Spleen (tissue), 7 donors: ENCODE measurements around the gene TEX2.

ENCODE experiments used
- POLR2AphosphoS5 ChIP-seq, 3 donors: sonication (generic); formaldehyde crosslinking; IDR thresholded peaks; one replicate each; pipeline ENCODE4 v1.5.1; 2017; ENCODE audit warnings: antibody characterized with exemption in 3 of 3
- TF ChIP-seq, protein P1 (sequence below), 11 experiments: fragments of 200-600 bp in 7 of 11; fragments of 450-650 bp in 4 of 11; sonication (generic) in 4 of 11; IDR thresholded peaks in 8 of 11; conservative IDR thresholded peaks in 3 of 11; 1 replicate in 7 of 11; 2 replicates in 4 of 11; pipeline versions ENCODE4 v1.4.0 to v1.8.0; 2016 to 2021; ENCODE audit warnings: antibody characterized with exemption in 11 of 11, inconsistent platforms in 4 of 11, mild to moderate bottlenecking in 1 of 11
- donor health status: DM: no; HTN: no; CAD: no; lungs with moderate emphysema.
- donor health status: DM: no; HTN: no; CAD: no.
- donor health status: DM: no; HTN: no; CAD: no.

DNA sequence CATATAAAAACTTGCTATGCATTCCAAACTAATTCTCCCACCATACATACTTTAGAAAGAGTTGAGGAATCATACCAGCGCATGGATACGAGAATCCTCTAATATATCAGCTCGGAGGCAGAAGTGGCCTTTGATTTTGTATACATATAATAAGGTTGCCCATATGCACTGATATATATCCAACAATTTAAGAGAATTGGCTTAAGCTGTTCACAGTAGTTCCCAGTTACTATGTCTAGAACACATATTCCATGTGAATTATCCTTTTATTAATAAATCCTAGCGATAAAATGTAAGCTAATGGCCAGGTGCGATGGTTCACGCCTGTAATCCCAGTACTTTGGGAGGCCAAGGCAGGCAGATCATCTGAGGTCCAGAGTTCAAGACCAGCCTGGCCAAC lies 113.9 kb downstream of the TEX2 start:
- no peak for TF ChIP-seq POLR2AphosphoS5 (IDR thresholded peaks at IDR 0.05)
- TF ChIP-seq, protein P1, sequence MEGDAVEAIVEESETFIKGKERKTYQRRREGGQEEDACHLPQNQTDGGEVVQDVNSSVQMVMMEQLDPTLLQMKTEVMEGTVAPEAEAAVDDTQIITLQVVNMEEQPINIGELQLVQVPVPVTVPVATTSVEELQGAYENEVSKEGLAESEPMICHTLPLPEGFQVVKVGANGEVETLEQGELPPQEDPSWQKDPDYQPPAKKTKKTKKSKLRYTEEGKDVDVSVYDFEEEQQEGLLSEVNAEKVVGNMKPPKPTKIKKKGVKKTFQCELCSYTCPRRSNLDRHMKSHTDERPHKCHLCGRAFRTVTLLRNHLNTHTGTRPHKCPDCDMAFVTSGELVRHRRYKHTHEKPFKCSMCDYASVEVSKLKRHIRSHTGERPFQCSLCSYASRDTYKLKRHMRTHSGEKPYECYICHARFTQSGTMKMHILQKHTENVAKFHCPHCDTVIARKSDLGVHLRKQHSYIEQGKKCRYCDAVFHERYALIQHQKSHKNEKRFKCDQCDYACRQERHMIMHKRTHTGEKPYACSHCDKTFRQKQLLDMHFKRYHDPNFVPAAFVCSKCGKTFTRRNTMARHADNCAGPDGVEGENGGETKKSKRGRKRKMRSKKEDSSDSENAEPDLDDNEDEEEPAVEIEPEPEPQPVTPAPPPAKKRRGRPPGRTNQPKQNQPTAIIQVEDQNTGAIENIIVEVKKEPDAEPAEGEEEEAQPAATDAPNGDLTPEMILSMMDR (IDR thresholded peaks at IDR 0.05 in 8 of 11, conservative IDR thresholded peaks at IDR 0.05 in 3 of 11), result no peak
